Measurements from ENCODE around the gene KRTAP13-2. TPM values are rescaled to one million over a fixed set of nuclear protein-coding genes. Genes with fewer than 3 reads are reported as not detected.

The KRTAP13-2 gene
- total and polyA plus RNA-seq, 2 of the 4 experiments (the other 2 are of a cell fraction): not detected

- H2AK9ac ChIP-seq (replicated peaks; ENCODE audit: low read depth, low read length, poor library complexity): no peak overlapping the region
- no peak overlapping the region for H3K4me3 ChIP-seq (ENCODE audit: insufficient read depth, low read depth, low read length)
- BruUV-seq (replicated peaks): no TSS peak
- no peaks in the 10 kb centered on the region for H3K27me3 ChIP-seq (ENCODE audit: control insufficient read depth, insufficient read depth, low read length)
- no peak overlapping the region for H4K91ac ChIP-seq (ENCODE audit: insufficient read depth, low read depth, low read length)
- no peak overlapping the region for H3K4ac ChIP-seq (ENCODE audit: low read depth, low read length)
- no peak for DNase-seq
- no peak overlapping the region for H2BK15ac ChIP-seq (ENCODE audit: low read depth, low read length)
- H3K9me1 ChIP-seq (ENCODE audit: insufficient read depth, low read length): no peaks in the 10 kb centered on the region
- no peak overlapping the region for H2AK5ac ChIP-seq (ENCODE audit: low read depth, low read length)
- intact Hi-C loops (cut with micrococcal nuclease) (no loop called here), dilution Hi-C loops (cut with HindIII; ENCODE audit: low sequenced_read_pairs, unreplicated experiment) (no loop called here), in situ Hi-C loops (cut with MboI; ENCODE audit: low sequenced_read_pairs) (no loop called here)
- H3K14ac ChIP-seq (replicated peaks; ENCODE audit: low read depth, low read length): no peak overlapping the region
- H3K18ac ChIP-seq (ENCODE audit: low read depth, low read length): no peak overlapping the region
- no peak overlapping the region for H2AFZ ChIP-seq (replicated peaks; ENCODE audit: low read length, poor library complexity)
- H3K9me3 ChIP-seq (ENCODE audit: control insufficient read depth, insufficient read depth, low read length): peaks cover 13% of the 10 kb centered on the region
- H2BK5ac ChIP-seq (ENCODE audit: low read depth, low read length, poor library complexity, severe bottlenecking): no peak overlapping the region
- H4K20me1 ChIP-seq (ENCODE audit: insufficient read depth, low read length): no peaks in the 10 kb centered on the region
- H3K36me3 ChIP-seq (ENCODE audit: control insufficient read depth, insufficient read depth, low read length): no peaks in the 10 kb centered on the region
- H3K79me1 ChIP-seq (ENCODE audit: low read depth in 1 of 2, low read length in 2 of 2): no peaks in the 10 kb centered on the region
- H3K4me1 ChIP-seq (ENCODE audit: control insufficient read depth, insufficient read depth, low read length): no peaks in the 10 kb centered on the region
- no peak overlapping the region for H4K8ac ChIP-seq (ENCODE audit: low read depth in 2 of 2, low read length in 2 of 2)
- ChIA-PET CTCF (interaction anchor here (0.5 kb wide), 1 partner anchor 748 kb away, joined by 6 read pairs; no protein-coding TSS in a partner anchor), POLR2A (ENCODE audit: unreplicated experiment) (no interaction called here)
- H2BK120ac ChIP-seq (ENCODE audit: low read depth, low read length): no peak overlapping the region
- H3K9ac ChIP-seq (ENCODE audit: low read depth, low read length): no peak overlapping the region
- no peak overlapping the region for H3K27ac ChIP-seq (ENCODE audit: insufficient read depth, low read length)
- no peak overlapping the region for H3K56ac ChIP-seq (ENCODE audit: extremely low read depth, insufficient read depth, low read length)
- TF ChIP-seq RFX5 (IDR thresholded peaks at IDR 0.05; ENCODE audit: low read depth, low read length) (no peak), MXI1 (IDR thresholded peaks at IDR 0.05; ENCODE audit: borderline replicate concordance, low read depth, low read length) (no peak), POLR2A (IDR thresholded peaks at IDR 0.05; ENCODE audit: low read depth, low read length) (no peak), RCOR1 (IDR thresholded peaks at IDR 0.05; ENCODE audit: insufficient replicate concordance, low read length) (no peak), CEBPB (IDR thresholded peaks at IDR 0.05; ENCODE audit: low read depth, low read length) (no peak), BHLHE40 (IDR thresholded peaks at IDR 0.05; ENCODE audit: low read depth, low read length) (no peak), MAFK (IDR thresholded peaks at IDR 0.05; ENCODE audit: low read depth, low read length) (no peak), FOS (IDR thresholded peaks at IDR 0.05; ENCODE audit: low read depth, low read length) (no peak), RAD21 (IDR thresholded peaks at IDR 0.05; ENCODE audit: low read length) (no peak), MAZ (IDR thresholded peaks at IDR 0.05; ENCODE audit: borderline replicate concordance, low read depth, low read length) (no peak), SMC3 (IDR thresholded peaks at IDR 0.05; ENCODE audit: low read depth, low read length) (no peak), USF2 (IDR thresholded peaks at IDR 0.05; ENCODE audit: low read depth, low read length) (no peak), NFE2L2 (IDR thresholded peaks at IDR 0.05; ENCODE audit: low read depth, low read length) (no peak), CHD1 (IDR thresholded peaks at IDR 0.05; ENCODE audit: low read depth, low read length) (no peak), ELK1 (IDR thresholded peaks at IDR 0.05; ENCODE audit: borderline replicate concordance, low read depth, low read length) (no peak)
- TF ChIP-seq, protein P1, sequence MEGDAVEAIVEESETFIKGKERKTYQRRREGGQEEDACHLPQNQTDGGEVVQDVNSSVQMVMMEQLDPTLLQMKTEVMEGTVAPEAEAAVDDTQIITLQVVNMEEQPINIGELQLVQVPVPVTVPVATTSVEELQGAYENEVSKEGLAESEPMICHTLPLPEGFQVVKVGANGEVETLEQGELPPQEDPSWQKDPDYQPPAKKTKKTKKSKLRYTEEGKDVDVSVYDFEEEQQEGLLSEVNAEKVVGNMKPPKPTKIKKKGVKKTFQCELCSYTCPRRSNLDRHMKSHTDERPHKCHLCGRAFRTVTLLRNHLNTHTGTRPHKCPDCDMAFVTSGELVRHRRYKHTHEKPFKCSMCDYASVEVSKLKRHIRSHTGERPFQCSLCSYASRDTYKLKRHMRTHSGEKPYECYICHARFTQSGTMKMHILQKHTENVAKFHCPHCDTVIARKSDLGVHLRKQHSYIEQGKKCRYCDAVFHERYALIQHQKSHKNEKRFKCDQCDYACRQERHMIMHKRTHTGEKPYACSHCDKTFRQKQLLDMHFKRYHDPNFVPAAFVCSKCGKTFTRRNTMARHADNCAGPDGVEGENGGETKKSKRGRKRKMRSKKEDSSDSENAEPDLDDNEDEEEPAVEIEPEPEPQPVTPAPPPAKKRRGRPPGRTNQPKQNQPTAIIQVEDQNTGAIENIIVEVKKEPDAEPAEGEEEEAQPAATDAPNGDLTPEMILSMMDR (conservative IDR thresholded peaks at IDR 0.05; ENCODE audit: low read depth, low read length): no peak
- H3K4me2 ChIP-seq (ENCODE audit: low read depth, low read length): no peak overlapping the region
- no peak for ATAC-seq (ENCODE audit: low read depth)
- no peak overlapping the region for H4K5ac ChIP-seq (ENCODE audit: low read depth, low read length)
- no peak overlapping the region for H3K23ac ChIP-seq (ENCODE audit: low read depth, low read length)
- no peak overlapping the region for H2BK20ac ChIP-seq (ENCODE audit: low read depth, low read length)
These were observed 34.3 kb downstream of the KRTAP13-2 start for GRCh38 chr21:30337772-30338171.

Data from IMR-90 (cell line).